HepG2 (cell line): ENCODE measurements around the gene SDC1. TPM values are rescaled to one million over a fixed set of nuclear protein-coding genes. Genes with fewer than 3 reads are reported as not detected.

ENCODE experiments used
- ARID3A ChIP-seq: IDR thresholded peaks from 2 replicates; pipeline ENCODE4 v1.6.1; 2012; ENCODE audit warnings: low read depth, low read length, improper control_type of control experiment
- DPF2 ChIP-seq: sonication (generic); formaldehyde crosslinking; IDR thresholded peaks from 2 replicates; pipeline ENCODE4 v1.4.0; 2020; ENCODE audit warnings: mild to moderate bottlenecking, low read depth, missing genetic modification reagents, borderline replicate concordance
- E2F1 ChIP-seq: sonication (generic); formaldehyde crosslinking; IDR thresholded peaks from 2 replicates; pipeline ENCODE4 v1.5.0; 2020; ENCODE audit warnings: missing genetic modification reagents
- HOXA3 ChIP-seq: sonication (generic); formaldehyde crosslinking; IDR thresholded peaks from 2 replicates; pipeline ENCODE4 v1.5.0; 2020; ENCODE audit warnings: missing genetic modification reagents
- KIAA2018 ChIP-seq: sonication (generic); formaldehyde crosslinking; IDR thresholded peaks from 2 replicates; pipeline ENCODE4 v1.5.0; 2020; ENCODE audit warnings: mild to moderate bottlenecking, missing genetic modification reagents, borderline replicate concordance
- KLF13 ChIP-seq: sonication (generic); formaldehyde crosslinking; IDR thresholded peaks from 2 replicates; pipeline ENCODE4 v1.4.0; 2020; ENCODE audit warnings: mild to moderate bottlenecking, missing genetic modification reagents
- TBP ChIP-seq: sonication (generic); formaldehyde crosslinking; IDR thresholded peaks from 2 replicates; pipeline ENCODE4 v1.5.0; 2020; ENCODE audit warnings: missing genetic modification reagents
- ZNF3 ChIP-seq: IDR thresholded peaks from 2 replicates; pipeline ENCODE4 v1.7.0; 2017; ENCODE audit warnings: inconsistent platforms
- ZXDC ChIP-seq: sonication (generic); formaldehyde crosslinking; IDR thresholded peaks from 2 replicates; pipeline ENCODE4 v1.5.0; 2020; ENCODE audit warnings: mild to moderate bottlenecking, missing genetic modification reagents
- polyA plus RNA-seq, 8 experiments: library from polyadenylated mRNA; depleted of rRNA in 3 of 8; stranded (reverse) in 7 of 8; unstranded in 1 of 8; fragments of >200 nt; fragmentation: Illumina TruSeq in 4 of 8; extraction: Trizol in 4 of 8; gene quantifications; 2 replicates each; pipeline versions ENCODE4 v1.2.1 to v1.2.3, GENCODE V29; 2011 to 2016; ENCODE audit warnings: low read depth in 4 of 8, missing spikeins in 1 of 8, mixed read lengths in 1 of 8; ENCODE audit not compliant: insufficient read depth in 1 of 8
- total RNA-seq, 5 experiments: library from RNA; depleted of rRNA; stranded (reverse); fragments of >200 nt; fragmentation: Illumina TruSeq; extraction: Trizol; gene quantifications; 2 replicates each; pipeline ENCODE4 v1.2.3, GENCODE V29; 2016; ENCODE audit warnings: low read depth in 1 of 5
- TF ChIP-seq, protein P1 (sequence below): IDR thresholded peaks from 2 replicates; pipeline ENCODE4 v1.6.1; 2016
- TF ChIP-seq, protein P2 (sequence below): sonication (generic); formaldehyde crosslinking; IDR thresholded peaks from 2 replicates; pipeline ENCODE4 v1.4.0; 2020; ENCODE audit warnings: missing genetic modification reagents, low read depth, mild to moderate bottlenecking, borderline replicate concordance

The SDC1 gene
- total and polyA plus RNA-seq, 2 of the 13 experiments (the other 11 are each of a cell fraction or from before 2014, with no cell fraction given), result 108 to 119 TPM

- TF ChIP-seq KIAA2018 (CRISPR knock-in tag), result no peak
- peak; percentile 59; the same call in 1 of the 2 replicates for TF ChIP-seq ZXDC (CRISPR knock-in tag)
- TF ChIP-seq, protein P1, sequence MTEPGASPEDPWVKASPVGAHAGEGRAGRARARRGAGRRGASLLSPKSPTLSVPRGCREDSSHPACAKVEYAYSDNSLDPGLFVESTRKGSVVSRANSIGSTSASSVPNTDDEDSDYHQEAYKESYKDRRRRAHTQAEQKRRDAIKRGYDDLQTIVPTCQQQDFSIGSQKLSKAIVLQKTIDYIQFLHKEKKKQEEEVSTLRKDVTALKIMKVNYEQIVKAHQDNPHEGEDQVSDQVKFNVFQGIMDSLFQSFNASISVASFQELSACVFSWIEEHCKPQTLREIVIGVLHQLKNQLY (CRISPR knock-in tag), result no peak
- TF ChIP-seq, protein P2, sequence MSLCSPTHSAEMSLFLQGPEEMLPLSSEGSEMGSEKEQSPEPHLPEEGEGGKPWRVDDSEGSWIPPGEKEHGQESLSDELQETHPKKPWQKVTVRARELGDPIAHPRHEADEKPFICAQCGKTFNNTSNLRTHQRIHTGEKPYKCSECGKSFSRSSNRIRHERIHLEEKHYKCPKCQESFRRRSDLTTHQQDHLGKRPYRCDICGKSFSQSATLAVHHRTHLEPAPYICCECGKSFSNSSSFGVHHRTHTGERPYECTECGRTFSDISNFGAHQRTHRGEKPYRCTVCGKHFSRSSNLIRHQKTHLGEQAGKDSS (CRISPR knock-in tag), result no peak; the same call in 1 of the 2 replicates
- no peak for TF ChIP-seq ZNF3 (CRISPR knock-in tag)
- no peak for TF ChIP-seq DPF2 (CRISPR knock-in tag)
- no peak for TF ChIP-seq KLF13 (CRISPR knock-in tag)
- TF ChIP-seq HOXA3 (CRISPR knock-in tag), result no peak; the same call in 1 of the 2 replicates
- TF ChIP-seq ARID3A, result no peak
- TF ChIP-seq E2F1 (CRISPR knock-in tag), result no peak; the same call in 1 of the 2 replicates
- TF ChIP-seq TBP, result no peak
These were observed 1.3 kb downstream of the SDC1 start (continued) for GRCh38 chr2:20223407-20224163.
